ENCODE results near the gene IPO13. TPM values are rescaled to one million over a fixed set of nuclear protein-coding genes. Genes with fewer than 3 reads are reported as not detected.

IPO13 gene
- total RNA-seq, 2 donors from 2014 or later: 16.0 to 16.6 TPM

DNA sequence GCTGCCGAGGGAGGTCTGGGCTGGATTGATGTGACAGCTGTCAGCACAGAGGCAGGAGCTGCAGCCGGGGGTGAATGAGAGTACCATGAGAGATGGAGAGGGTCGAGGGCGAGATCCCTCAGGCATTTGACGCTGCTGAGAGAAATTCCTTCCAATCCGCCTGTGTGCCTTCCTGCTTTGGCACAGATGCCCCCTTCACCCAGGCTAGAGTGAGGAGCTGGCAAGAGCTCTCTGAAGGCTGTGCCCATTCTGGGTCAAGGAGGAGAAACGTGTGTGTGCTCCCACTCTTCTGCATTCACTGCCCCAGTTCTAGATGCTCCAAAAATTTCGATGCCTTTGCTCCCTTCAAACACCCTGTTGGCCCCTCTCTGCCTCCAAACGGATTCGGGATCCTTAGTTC is 8.4 kb upstream of the IPO13 start:
- no peak for ATAC-seq
- no peaks in the 10 kb centered on the region for H3K36me3 Mint-ChIP-seq
- no peak overlapping the region for H3K27ac Mint-ChIP-seq
- H3K9me3 Mint-ChIP-seq: no peaks in the 10 kb centered on the region
- no peak for DNase-seq (ENCODE audit: low spot score in 2 of 2)

DNA sequence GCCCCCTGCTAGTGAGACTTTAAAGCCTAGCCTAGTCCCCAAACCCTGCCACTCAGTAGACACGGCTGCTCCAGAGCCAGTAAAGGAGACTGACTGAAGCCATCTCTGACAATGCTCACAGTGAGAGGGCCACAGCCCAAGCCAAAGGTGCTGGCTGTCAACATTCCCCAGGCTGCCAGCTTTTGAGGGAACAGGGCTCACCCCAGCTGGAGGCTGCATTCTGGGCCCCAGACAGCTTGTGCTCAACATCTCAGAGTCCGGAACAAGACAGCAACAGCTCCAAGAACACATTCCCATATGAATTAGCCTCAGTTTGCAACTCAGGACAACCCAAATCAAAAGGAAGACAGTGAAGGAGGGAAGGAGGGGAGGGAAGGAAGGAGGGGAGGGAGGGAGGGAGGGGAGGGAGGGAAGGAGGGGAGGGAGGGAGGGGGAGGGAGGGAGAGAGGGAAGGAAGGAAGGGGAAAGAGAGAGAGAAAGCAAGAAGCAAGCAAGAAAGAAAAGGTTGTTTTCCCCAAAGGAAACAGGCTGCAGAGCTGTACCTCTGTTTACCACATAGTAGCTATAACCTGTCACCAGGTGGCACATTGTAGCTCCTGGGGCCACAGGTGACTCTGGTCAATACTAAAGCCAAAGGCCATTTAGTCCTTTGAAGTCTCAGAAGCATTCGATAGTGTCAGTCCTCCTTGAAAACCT is 7.7 kb upstream of the IPO13 start:
- no peak for DNase-seq (ENCODE audit: low spot score in 2 of 2)
- ATAC-seq: no peak
- no peaks in the 10 kb centered on the region for H3K36me3 Mint-ChIP-seq
- no peaks in the 10 kb centered on the region for H3K9me3 Mint-ChIP-seq
- H3K27ac Mint-ChIP-seq: no peak overlapping the region

DNA sequence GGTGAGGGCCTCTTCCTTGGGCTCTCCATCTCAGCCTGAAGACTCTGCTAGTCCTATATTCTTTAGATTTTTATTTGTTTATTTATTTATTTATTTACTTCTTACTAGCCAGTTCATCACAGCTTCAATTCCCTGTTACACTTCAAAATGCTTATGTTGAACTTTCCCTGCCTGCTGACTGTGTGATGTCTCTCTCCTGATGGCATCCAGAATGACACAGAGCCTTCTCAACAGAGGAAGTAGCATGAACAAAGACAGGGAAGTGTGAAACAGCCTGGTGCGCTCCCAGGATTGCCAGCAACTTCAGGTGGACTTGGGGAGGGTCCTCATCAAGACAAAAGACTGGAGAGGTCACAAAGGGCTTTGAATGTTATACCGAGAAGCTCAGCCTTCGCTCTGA is 4.3 kb upstream of the IPO13 start:
- H3K27ac Mint-ChIP-seq: peak overlapping the region in 1 of 2 donors; percentile 75
- DNase-seq (ENCODE audit: low spot score in 2 of 2): no peak
- H3K9me3 Mint-ChIP-seq: no peaks in the 10 kb centered on the region
- no peak for ATAC-seq
- peaks cover 6 to 9% of the 10 kb centered on the region in 2 donors for H3K36me3 Mint-ChIP-seq

DNA sequence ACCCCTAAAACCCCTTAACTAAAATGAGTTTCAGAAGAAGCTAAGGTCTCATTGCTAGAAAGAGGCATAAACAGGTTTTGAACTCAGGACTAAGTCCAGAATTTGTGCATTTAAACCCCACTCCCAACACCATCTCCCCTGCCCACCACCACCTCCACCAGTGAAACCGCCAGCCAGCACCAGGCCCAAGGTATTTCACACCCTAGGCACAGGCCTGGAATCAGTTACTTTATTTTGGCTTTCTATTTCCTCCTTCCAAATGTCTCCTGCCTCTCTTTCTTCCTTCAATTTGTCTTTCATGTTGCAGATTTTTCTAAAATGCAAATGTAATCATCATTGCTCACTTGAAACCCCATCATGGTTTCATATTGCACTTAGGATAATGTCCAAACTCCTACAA is 1.9 kb upstream of the IPO13 start:
- Mint-ChIP-seq H3K9me3 (no peaks in the 10 kb centered on the region), H3K36me3 (peaks cover 6 to 9% of the 10 kb centered on the region in 2 donors), H3K27ac (peak overlapping the region in 1 of 2 donors; percentile 86)
- ATAC-seq (no peak), DNase-seq (ENCODE audit: low spot score in 2 of 2) (no peak)

DNA sequence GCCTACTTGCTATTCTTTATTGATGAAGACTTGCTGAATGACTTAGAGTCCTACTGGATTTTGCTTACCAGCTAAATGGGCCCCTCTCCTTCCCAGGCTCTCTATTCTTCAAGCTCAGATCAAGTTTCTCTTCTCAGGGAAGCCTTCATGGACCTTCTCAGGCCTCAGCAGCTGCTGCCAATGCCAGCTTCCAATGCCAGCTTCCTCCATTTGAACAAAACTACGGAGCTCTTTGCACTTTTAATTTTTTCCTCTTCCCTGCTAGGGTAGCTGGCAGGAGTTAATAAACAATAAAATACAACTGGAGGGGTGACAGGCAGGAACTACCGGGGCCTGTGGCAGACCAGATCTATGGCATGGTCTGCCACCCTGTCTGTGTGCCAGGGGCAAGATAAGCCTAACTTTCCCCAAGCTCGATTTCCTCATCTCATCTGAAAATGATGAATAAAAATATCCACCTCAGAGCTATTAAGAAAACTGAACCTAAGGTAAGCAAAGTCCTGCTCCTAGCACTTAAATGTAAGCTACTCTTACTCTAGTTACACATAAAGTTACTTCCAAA is 995 bp upstream of the IPO13 start:
- Mint-ChIP-seq H3K27ac (peak overlapping the region; percentile 95 to 96), H3K9me3 (no peaks in the 10 kb centered on the region), H3K36me3 (peaks cover 12 to 15% of the 10 kb centered on the region in 2 donors)
- ATAC-seq (no peak), DNase-seq (ENCODE audit: low spot score in 2 of 2) (no peak)

DNA sequence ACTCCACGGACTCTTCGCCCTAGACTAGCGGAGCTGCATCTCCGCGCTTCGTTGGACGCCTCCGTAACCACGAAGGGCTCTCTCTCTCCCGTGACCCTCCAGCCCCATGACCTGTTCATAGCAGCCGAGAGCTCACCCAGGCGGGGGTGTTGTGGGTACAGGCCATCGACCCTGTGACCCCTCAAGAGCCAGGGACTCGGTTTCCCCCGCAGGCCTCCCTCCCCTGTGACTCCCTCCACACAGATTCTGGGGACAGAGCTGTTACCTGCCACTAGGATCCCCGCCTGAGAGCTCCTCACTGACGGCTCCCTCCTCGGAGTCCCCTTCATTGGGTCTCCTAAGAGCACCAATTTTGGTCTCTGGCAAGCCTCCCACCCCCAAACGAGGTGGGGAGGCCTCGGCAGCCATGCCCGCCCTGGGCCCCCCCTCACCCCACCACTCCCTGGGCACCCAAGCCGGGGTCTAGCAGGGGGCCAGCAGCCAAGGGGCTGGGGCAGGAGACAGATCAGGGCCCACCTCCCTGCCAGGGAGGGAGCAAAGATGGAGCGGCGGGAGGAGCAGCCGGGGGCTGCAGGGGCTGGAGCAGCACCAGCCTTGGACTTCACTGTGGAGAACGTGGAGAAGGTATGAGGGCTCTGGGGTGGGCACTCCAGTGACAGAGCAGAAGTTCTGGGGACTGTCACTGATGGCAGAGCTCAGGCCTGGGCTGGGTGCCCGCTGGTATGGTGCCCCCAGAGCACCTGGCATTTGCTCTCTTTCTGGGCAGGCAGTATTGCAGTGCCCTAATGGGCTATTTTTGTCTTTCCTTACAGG is 517 bp downstream of the IPO13 start:
- peak overlapping the region; percentile 95 to 96 for H3K27ac Mint-ChIP-seq
- peaks cover 15 to 19% of the 10 kb centered on the region in 2 donors for H3K36me3 Mint-ChIP-seq
- no peak for ATAC-seq
- H3K9me3 Mint-ChIP-seq: no peaks in the 10 kb centered on the region
- no peak for DNase-seq (ENCODE audit: low spot score in 2 of 2)

DNA sequence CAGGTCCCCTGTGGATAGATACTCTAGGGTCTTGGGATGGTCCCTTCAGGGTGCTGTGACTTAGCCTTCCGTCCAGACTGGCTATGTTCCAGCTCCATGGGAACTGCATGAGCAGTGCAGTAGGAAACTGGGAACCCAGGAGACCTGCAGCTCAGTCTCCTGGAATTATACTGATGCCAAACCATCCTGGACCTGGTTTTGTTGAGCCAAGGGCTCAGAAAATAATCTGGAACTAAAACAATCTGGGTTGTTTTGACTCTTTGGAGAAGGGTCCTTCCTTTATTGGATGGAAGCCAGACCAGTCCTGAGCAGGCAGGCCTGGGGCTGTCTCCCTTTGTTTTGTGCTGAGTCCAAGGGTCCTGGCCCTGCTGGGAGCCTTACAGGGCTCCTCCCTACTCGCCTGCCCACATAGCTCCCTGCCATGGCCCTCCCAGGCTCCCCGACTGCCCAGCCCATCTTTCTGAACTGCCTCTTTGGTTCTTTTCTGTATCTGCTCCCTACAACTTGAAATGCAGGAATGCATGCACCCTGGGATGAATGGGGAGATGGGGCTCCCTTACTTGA is 1.2 kb downstream of the IPO13 start:
- no peaks in the 10 kb centered on the region for H3K9me3 Mint-ChIP-seq
- H3K36me3 Mint-ChIP-seq: peaks cover 15 to 19% of the 10 kb centered on the region in 2 donors
- peak overlapping the region; percentile 95 to 96 for H3K27ac Mint-ChIP-seq
- no peak for ATAC-seq
- no peak for DNase-seq (ENCODE audit: low spot score in 2 of 2)

DNA sequence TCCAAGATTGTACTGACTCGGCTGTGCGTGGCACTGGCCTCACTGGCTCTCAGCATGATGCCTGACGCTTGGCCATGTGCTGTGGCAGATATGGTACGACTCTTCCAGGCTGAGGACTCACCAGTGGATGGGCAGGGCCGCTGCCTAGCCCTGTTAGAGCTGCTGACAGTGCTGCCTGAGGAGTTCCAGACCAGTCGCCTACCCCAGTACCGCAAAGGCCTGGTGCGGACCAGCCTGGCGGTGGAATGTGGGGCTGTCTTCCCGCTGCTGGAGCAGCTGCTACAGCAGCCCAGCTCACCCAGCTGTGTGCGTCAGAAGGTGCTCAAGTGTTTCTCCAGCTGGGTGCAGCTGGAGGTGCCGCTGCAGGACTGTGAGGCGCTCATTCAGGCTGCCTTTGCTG is 2.9 kb downstream of the IPO13 start:
- ATAC-seq (no peak), DNase-seq (ENCODE audit: low spot score in 2 of 2) (no peak)
- peaks cover 15 to 19% of the 10 kb centered on the region in 2 donors for H3K36me3 Mint-ChIP-seq
- H3K27ac Mint-ChIP-seq: no peak overlapping the region
- H3K9me3 Mint-ChIP-seq: no peaks in the 10 kb centered on the region

DNA sequence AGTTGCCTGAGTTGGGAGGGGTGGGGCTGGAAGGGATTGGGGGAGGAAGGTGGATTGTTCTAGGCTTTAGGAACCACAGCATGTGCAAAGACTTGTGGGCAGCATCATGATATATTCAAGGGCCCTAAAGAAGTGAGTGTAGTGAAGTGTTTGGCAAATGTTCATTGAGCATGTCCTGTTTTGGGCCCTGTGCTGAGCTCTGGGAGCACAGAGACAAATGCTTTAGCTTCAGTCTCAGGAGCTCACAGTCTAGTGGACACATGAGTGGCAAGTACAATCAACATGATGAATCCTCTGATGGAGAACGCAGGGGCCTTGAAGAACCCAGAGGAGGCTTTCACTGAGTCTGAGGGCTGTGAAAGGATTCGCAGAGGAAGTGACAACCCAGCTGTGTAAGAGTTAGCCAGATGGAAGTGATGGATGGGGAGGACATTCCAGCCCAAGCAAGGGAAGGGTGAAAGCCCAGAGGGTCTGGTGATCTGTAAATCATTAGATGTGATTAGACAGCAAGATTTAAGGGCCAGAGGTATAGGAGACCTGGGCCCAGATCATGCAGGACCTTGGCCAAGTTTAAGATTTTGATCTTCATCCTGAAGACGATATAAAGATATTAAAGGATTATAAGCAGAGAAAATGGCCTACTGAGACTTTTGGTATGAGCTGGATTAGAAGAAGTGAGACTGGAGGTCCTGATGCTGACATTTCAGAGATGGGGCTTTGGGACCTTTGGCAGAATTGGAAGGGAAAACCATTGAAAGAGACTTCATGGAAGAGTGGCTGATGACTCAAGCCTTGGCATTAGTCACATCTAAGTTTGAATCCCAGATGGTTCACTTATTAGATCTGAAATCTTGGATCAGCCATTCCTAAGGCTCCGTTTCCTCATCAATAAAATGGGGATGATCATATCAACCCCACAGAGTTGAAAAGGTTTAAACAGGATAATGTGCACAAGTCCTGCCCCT is 4.6 kb downstream of the IPO13 start:
- ATAC-seq (no peak), DNase-seq (ENCODE audit: low spot score in 2 of 2) (no peak)
- Mint-ChIP-seq H3K9me3 (no peaks in the 10 kb centered on the region), H3K27ac (peak overlapping the region in 1 of 2 donors; percentile 39), H3K36me3 (peaks cover 8 to 15% of the 10 kb centered on the region in 2 donors)

DNA sequence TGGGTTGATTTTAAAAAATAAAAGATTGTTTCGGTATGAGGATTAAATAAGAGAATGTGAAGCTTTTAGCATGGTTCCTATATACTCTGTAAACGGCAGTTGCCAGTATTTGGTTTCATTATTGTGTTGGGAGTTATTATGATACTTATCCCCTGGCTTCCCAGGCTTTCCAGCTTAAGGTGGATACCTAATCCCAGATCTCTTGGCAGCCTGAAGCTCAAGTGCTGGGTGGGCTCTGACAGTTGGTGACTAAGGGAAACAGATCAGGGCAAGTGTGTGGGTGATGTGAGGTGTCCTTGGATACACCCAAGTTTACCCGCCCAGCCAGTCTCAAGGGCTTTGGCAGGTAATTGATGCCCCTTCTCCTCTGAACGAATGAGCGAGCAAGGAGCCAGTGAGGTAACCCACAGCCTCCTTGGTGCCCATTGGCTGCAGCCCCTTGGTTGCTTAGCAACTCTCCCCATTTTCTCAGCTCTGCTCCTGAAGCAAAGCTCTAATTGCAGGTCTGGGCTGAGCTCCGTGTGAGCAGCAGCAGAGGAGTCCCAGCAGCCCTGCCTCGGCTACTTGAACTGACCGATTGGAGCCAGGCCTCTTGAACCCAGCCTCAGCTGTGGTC is 6.1 kb downstream of the IPO13 start:
- DNase-seq (ENCODE audit: low spot score in 2 of 2) (no peak), ATAC-seq (no peak)
- H3K36me3 Mint-ChIP-seq: peaks cover 6 to 13% of the 10 kb centered on the region in 2 donors
- H3K27ac Mint-ChIP-seq: no peak overlapping the region
- no peaks in the 10 kb centered on the region for H3K9me3 Mint-ChIP-seq

DNA sequence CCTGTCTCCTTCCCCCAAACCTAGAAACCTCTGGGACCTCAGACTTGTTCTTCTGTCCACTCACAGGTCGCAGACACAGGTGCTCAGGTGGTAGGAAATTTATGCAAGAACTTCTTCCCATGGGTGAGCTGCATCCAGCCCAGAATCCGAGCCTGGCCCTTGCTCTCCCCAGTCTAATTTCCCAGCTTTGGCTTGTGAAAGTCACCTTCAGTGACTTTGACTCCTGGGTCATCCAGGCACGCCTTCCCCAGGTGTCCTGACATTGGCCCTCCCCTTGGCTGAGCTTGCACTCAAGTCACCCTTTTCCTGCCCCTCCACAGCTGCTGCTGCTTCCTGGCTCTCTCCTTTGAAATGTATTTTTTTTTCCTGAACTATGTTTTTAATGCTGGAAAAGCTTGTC is 6.6 kb downstream of the IPO13 start:
- Mint-ChIP-seq H3K36me3 (peaks cover 6 to 13% of the 10 kb centered on the region in 2 donors), H3K27ac (peak overlapping the region in 1 of 2 donors; percentile 69), H3K9me3 (no peaks in the 10 kb centered on the region)
- DNase-seq (ENCODE audit: low spot score in 2 of 2) (no peak), ATAC-seq (no peak)

DNA sequence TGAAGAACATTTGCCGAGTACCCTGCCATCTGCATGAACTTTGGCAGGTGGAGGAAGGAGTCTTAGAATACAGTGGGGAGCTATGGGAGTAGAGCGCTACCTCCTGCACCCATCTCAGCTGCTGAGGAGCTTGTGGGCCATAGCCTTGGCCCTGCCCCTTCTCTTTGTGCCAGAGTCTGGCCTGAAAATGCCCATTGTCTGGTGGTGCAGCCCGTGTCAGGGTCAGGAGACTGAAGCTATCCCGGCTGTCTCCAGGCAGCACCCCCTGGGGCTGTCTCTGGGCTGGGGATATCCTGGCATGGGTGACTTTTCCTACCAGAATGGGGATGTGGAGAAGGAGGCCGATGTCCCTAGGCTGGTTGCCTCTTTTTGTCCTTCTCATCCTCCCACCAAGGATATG is 7.3 kb downstream of the IPO13 start:
- H3K27ac Mint-ChIP-seq: no peak overlapping the region
- no peak for ATAC-seq
- H3K36me3 Mint-ChIP-seq: peaks cover 6 to 13% of the 10 kb centered on the region in 2 donors
- DNase-seq (ENCODE audit: low spot score in 2 of 2): no peak
- no peaks in the 10 kb centered on the region for H3K9me3 Mint-ChIP-seq

DNA sequence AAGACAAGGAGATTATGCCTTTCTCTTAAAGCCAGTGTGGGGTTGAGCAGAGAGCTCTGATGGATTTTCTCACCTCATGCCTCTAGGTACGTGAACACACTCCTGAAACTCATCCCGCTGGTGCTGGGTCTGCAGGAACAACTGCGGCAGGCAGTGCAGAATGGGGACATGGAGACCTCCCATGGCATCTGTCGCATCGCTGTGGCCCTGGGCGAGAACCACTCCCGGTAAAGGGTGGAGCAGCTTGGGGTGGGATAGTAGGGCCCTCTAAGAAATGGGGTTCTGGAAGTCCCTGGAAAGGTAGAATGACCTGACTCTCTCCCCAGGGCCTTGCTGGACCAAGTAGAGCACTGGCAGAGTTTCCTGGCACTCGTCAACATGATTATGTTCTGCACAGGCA is 9.5 kb downstream of the IPO13 start:
- peaks cover 0 to 2% of the 10 kb centered on the region in 2 donors for H3K36me3 Mint-ChIP-seq
- H3K27ac Mint-ChIP-seq: no peak overlapping the region
- H3K9me3 Mint-ChIP-seq: no peaks in the 10 kb centered on the region
- DNase-seq (ENCODE audit: low spot score in 2 of 2): no peak
- no peak for ATAC-seq

DNA sequence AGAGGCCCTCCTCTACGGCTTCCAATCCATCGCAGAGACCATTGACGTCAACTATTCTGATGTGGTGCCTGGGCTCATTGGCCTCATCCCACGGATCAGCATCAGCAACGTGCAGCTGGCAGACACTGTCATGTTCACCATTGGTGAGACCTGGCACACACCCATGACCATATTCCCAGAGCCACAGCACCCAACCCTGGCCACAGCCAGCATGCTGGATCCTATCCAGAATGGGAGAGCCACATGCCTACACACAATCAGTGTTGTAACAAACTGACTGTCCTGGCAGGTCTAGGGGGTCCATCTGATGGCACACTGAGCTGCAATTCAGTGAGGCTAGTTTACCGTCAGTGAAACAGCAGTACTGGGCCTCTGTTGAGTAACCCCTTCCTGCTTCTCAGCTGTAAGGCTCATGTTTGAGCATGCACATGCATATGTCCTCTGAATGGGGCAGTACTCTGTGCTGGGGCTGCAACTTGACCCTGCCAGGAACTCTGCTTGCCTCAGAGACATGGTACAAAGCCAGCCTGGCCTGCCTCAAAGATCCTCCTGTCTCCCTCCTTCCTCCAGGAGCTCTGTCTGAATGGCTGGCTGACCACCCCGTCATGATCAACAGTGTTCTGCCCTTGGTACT is 10.8 kb downstream of the IPO13 start:
- ATAC-seq (no peak), DNase-seq (ENCODE audit: low spot score in 2 of 2) (no peak)
- peaks cover 0 to 3% of the 10 kb centered on the region in 2 donors for H3K36me3 Mint-ChIP-seq
- no peaks in the 10 kb centered on the region for H3K9me3 Mint-ChIP-seq
- no peak overlapping the region for H3K27ac Mint-ChIP-seq

Data from activated naive CD4-positive, alpha-beta T cell treated with anti-CD3 and anti-CD28 coated beads, Interleukin-2, amount 50 U/mL, for 72 hours (primary cell).